Left ventricle myocardium inferior (tissue), 1 donor: ENCODE measurements around the gene RORC. TPM values are rescaled to one million over a fixed set of nuclear protein-coding genes. Genes with fewer than 3 reads are reported as not detected.

Experiments
- DNase-seq: peaks from one replicate; pipeline ENCODE4 v3.0.0-alpha.2; 2020
- H3K27ac ChIP-seq: fragments of 200-600 bp; replicated peaks from 2 replicates; pipeline ENCODE4 v1.8.0; 2021
- H3K27me3 ChIP-seq: fragments of 200-600 bp; 2 replicates; pipeline ENCODE4 v1.8.0; 2021; ENCODE audit warnings: low read depth
- H3K36me3 ChIP-seq: fragments of 200-600 bp; 2 replicates; pipeline ENCODE4 v1.8.0; 2021
- H3K4me1 ChIP-seq: fragments of 200-600 bp; 2 replicates; pipeline ENCODE4 v1.8.0; 2021
- H3K4me3 ChIP-seq: fragments of 200-600 bp; 2 replicates; pipeline ENCODE4 v1.8.0; 2021; ENCODE audit warnings: mild to moderate bottlenecking, moderate library complexity
- H3K9me3 ChIP-seq: fragments of 200-600 bp; replicated peaks from 2 replicates; pipeline ENCODE4 v1.8.0; 2021
- intact Hi-C: fragments of 100-400 bp; cut with micrococcal nuclease; formaldehyde crosslinking; loops from one replicate; pipeline ENCODE4 v1.11.0; 2022
- total RNA-seq: library from RNA; stranded (reverse); fragmentation: NEBNext Ultra II Directional; extraction: Animal tissue kit (Norgen Biotek cat#: 25700); gene quantifications from one replicate; pipeline ENCODE4 v1.2.1, GENCODE V29; 2021
- TF ChIP-seq, protein P1 (sequence below): fragments of 200-600 bp; IDR thresholded peaks from 2 replicates; pipeline ENCODE4 v1.8.0; 2021; ENCODE audit warnings: antibody characterized with exemption, mild to moderate bottlenecking, borderline replicate concordance
- donor health status: DM: no; HTN: yes; CAD: no; lungs with severe emphysema.

RORC gene
- total RNA-seq, 1 donor from 2014 or later: 10.3 TPM

DNA sequence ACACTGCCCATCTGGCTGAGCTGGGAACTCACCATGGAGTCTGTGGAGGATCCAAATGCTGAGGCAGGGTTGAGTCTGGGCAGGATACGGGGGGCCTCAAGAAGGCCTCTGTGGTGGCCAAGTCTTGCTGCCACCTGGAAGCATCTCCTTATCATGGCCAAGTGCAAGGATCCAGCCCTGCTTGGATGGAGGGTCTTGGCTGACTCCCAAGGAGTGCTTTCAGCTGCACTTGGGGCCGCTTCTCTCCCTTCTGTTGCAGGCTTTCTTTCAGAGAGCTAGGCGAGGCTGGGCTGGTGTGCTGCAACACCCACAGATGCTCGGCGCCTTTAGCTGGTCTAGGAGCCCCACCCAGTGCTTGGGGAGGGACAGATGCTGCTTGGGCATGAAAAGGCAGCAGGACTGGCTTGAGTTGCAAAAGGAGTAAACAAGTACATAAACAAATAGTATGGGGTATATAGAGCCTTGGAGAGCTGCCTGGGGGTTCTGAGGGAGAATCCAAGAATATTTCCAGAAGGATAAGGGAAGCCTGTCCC is 21.9 kb upstream of the RORC start, which contains the start of gene THEM5:
TSS of gene THEM5 (minus strand) at position 302 of the 533 bp plus-strand sequence. CDS start at position 155, 147 bp downstream.
- Histone ChIP-seq H3K27me3 (peaks cover 37% of the 10 kb centered on the region), H3K4me1 (peaks cover 15% of the 10 kb centered on the region), H3K4me3 (no peak within 1 kb of the TSS), H3K27ac (no peak within 1 kb of the TSS), H3K9me3 (no peaks in the 10 kb centered on the region), H3K36me3 (no peaks in the 10 kb centered on the region)
- intact Hi-C loops: no loop called here
- DNase-seq: no peak
- TF ChIP-seq, protein P1, sequence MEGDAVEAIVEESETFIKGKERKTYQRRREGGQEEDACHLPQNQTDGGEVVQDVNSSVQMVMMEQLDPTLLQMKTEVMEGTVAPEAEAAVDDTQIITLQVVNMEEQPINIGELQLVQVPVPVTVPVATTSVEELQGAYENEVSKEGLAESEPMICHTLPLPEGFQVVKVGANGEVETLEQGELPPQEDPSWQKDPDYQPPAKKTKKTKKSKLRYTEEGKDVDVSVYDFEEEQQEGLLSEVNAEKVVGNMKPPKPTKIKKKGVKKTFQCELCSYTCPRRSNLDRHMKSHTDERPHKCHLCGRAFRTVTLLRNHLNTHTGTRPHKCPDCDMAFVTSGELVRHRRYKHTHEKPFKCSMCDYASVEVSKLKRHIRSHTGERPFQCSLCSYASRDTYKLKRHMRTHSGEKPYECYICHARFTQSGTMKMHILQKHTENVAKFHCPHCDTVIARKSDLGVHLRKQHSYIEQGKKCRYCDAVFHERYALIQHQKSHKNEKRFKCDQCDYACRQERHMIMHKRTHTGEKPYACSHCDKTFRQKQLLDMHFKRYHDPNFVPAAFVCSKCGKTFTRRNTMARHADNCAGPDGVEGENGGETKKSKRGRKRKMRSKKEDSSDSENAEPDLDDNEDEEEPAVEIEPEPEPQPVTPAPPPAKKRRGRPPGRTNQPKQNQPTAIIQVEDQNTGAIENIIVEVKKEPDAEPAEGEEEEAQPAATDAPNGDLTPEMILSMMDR: no peak

DNA sequence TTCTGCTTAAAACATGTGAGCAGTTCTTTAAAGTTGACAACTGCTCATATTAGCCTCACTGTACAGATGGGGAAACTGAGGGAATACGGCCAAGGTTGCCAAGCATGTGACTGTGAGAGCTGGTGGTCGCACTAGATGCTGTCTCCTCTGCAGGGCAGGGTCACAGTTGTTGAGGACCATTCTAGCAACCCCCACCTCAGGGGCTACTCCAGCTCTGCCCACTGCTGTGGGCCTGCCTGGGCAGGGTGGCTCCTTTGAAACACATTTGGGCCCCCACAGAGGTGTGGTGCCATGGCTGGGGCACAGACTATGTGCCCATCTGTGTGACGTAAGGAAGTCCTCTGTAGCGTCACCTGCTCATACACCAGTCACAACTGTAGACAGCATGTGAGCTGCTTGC is 21.1 kb upstream of the RORC start:
- intact Hi-C loops: no loop called here
- no peaks in the 10 kb centered on the region for H3K9me3 ChIP-seq
- peaks cover 16% of the 10 kb centered on the region for H3K4me1 ChIP-seq

DNA sequence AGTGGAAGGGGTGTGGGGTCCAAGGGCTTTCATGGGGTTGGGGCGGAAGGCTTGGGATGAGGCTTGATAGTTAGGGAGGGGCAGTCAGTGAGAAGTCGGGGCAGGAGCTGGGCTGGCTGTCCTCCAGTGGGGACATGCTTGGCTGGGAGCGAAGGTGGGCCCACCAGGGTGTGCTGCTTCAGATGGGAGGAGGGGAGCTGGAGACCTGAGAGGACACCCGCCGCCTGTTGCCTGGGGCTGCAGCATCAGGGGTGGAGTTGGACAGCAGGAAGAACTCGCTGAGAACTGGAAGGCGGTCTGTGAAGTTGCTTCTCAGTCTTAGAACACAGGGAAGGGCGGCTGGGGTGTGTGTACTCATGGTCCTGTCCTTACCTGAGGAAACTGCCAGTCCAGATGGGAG is 20.3 kb upstream of the RORC start:
- H3K9me3 ChIP-seq: no peaks in the 10 kb centered on the region
- H3K27ac ChIP-seq: no peak overlapping the region
- intact Hi-C loops: no loop called here
- TF ChIP-seq, protein P1: no peak
- peaks cover 53% of the 10 kb centered on the region for H3K27me3 ChIP-seq
- no peaks in the 10 kb centered on the region for H3K36me3 ChIP-seq
- no peak for DNase-seq
- peaks cover 16% of the 10 kb centered on the region for H3K4me1 ChIP-seq
- H3K4me3 ChIP-seq: no peak overlapping the region

More for the DNA sequence above, 21.1 kb upstream of the RORC start:
- TF ChIP-seq, protein P1: no peak
- DNase-seq: no peak
- H3K27ac ChIP-seq: no peak overlapping the region
- H3K36me3 ChIP-seq: no peaks in the 10 kb centered on the region
- H3K27me3 ChIP-seq: peaks cover 44% of the 10 kb centered on the region
- no peak overlapping the region for H3K4me3 ChIP-seq

DNA sequence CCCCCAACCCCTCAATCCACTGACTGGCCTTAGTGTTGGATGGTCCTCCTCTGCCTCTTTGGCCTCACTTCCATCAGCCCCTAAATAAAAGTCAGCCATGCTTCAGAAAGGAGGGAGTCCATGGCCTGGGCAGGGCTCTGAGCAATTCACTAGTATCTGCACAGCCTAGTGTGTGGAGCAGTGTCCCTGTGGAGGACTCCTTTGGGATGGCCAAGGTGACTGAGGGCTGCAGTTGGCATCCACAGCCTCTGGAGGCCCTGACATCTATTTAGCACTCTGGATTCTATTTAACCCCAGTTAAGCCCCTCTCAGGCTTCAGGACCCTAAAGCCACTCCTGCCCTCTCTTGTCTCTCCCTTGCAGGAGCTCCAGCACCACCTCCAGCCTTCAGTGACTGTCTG is 18.3 kb upstream of the RORC start:
- peaks cover 73% of the 10 kb centered on the region for H3K27me3 ChIP-seq
- H3K4me3 ChIP-seq: no peak overlapping the region
- peaks cover 6% of the 10 kb centered on the region for H3K4me1 ChIP-seq
- DNase-seq: no peak
- no peaks in the 10 kb centered on the region for H3K9me3 ChIP-seq
- H3K36me3 ChIP-seq: no peaks in the 10 kb centered on the region
- intact Hi-C loops: no loop called here
- H3K27ac ChIP-seq: no peak overlapping the region
- TF ChIP-seq, protein P1: no peak

DNA sequence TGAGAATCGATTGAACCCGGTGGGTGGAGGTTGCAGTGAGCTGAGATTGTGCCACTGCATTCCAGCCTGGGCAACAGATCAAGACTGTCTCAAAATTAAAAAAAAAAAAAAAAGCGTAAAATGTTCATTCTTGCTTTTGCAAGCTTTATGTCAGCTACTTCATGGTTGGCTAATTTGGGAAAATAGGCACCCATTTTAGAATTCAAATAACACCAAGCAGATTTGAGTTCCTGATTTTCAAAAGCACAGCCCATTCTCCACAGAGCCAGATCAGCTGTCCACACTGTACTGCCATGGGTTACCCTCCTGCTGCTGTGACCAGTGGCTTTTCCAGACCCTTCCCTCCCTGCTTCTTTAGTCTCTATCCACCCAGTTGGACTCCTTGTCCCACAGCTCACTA is 17.5 kb upstream of the RORC start:
- DNase-seq: no peak
- no peak overlapping the region for H3K27ac ChIP-seq

More for the DNA sequence above, 17.5 kb upstream of the RORC start:
- Histone ChIP-seq H3K36me3 (no peaks in the 10 kb centered on the region), H3K4me3 (no peak overlapping the region), H3K9me3 (no peaks in the 10 kb centered on the region), H3K27me3 (peaks cover 80% of the 10 kb centered on the region), H3K4me1 (peaks cover 6% of the 10 kb centered on the region)
- intact Hi-C loops: no loop called here
- TF ChIP-seq, protein P1: no peak
